Endothelial cell of umbilical vein (primary cell): Measurements from ENCODE around the gene ANKRD13C.

Experiments used
- EZH2 ChIP-seq: IDR thresholded peaks from 2 replicates; pipeline ENCODE4 v1.6.1; 2012; ENCODE audit warnings: borderline replicate concordance, low read depth, mild to moderate bottlenecking, moderate library complexity, low read length, inconsistent platforms; ENCODE audit not compliant: severe bottlenecking
- FOS ChIP-seq: IDR thresholded peaks from 2 replicates; pipeline ENCODE4 v1.6.1; 2011; ENCODE audit warnings: mild to moderate bottlenecking, low read length, moderate library complexity, borderline replicate concordance; ENCODE audit not compliant: insufficient read depth
- GATA2 ChIP-seq: IDR thresholded peaks from 2 replicates; pipeline ENCODE4 v1.7.0; 2011; ENCODE audit warnings: low read depth, mild to moderate bottlenecking, moderate library complexity, mixed read lengths, low read length; ENCODE audit not compliant: insufficient read length, insufficient read depth
- JUN ChIP-seq: IDR thresholded peaks from 2 replicates; pipeline ENCODE4 v1.6.1; 2011; ENCODE audit warnings: borderline replicate concordance, low read depth; ENCODE audit not compliant: insufficient read length, insufficient read depth
- MAX ChIP-seq: IDR thresholded peaks from 2 replicates; pipeline ENCODE4 v1.6.1; 2011; ENCODE audit not compliant: insufficient read depth, insufficient read length
- POLR2A ChIP-seq: IDR thresholded peaks from 2 replicates; pipeline ENCODE4 v1.6.1; 2012; ENCODE audit warnings: low read depth, mild to moderate bottlenecking, control low read depth, low read length
- POLR2AphosphoS5 ChIP-seq: IDR thresholded peaks from 2 replicates; pipeline ENCODE4 v1.6.1; 2012; ENCODE audit warnings: low read depth, mild to moderate bottlenecking, control low read depth, low read length, moderate library complexity; ENCODE audit not compliant: insufficient read depth
- TF ChIP-seq, protein P1 (sequence below), 2 donors: IDR thresholded peaks; 1 replicate in 1 of 2; 2 replicates in 1 of 2; pipeline ENCODE4 v1.5.1; 2011; ENCODE audit warnings: low read length in 2 of 2, mild to moderate bottlenecking in 2 of 2, moderate library complexity in 2 of 2, control low read depth in 1 of 2, inconsistent platforms in 1 of 2, low read depth in 1 of 2; ENCODE audit not compliant: insufficient read depth in 1 of 2; ENCODE audit errors: extremely low read depth in 1 of 2

GRCh38 chr1:70385477-70385876 is 31.0 kb upstream of the ANKRD13C start:
- TF ChIP-seq, protein P1, sequence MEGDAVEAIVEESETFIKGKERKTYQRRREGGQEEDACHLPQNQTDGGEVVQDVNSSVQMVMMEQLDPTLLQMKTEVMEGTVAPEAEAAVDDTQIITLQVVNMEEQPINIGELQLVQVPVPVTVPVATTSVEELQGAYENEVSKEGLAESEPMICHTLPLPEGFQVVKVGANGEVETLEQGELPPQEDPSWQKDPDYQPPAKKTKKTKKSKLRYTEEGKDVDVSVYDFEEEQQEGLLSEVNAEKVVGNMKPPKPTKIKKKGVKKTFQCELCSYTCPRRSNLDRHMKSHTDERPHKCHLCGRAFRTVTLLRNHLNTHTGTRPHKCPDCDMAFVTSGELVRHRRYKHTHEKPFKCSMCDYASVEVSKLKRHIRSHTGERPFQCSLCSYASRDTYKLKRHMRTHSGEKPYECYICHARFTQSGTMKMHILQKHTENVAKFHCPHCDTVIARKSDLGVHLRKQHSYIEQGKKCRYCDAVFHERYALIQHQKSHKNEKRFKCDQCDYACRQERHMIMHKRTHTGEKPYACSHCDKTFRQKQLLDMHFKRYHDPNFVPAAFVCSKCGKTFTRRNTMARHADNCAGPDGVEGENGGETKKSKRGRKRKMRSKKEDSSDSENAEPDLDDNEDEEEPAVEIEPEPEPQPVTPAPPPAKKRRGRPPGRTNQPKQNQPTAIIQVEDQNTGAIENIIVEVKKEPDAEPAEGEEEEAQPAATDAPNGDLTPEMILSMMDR (IDR thresholded peaks at IDR 0.05; ENCODE audit: extremely low read depth in 1 of 2, insufficient read depth in 1 of 2, low read depth in 1 of 2, low read length in 2 of 2), result no peak
- no peak for TF ChIP-seq JUN
- no peak for TF ChIP-seq POLR2A
- no peak for TF ChIP-seq POLR2AphosphoS5
- no peak for TF ChIP-seq GATA2
- no peak for TF ChIP-seq EZH2
- TF ChIP-seq MAX, result no peak
- no peak for TF ChIP-seq FOS
